GM23338 (cell line): ENCODE data around the gene EIF2A.

Experiments
- CREB1 ChIP-seq: fragments of 250-450 bp; sonication (Bioruptor Pico); IDR thresholded peaks from 2 replicates; pipeline ENCODE4 v1.5.0; 2020; ENCODE audit warnings: low read depth, mild to moderate bottlenecking, moderate library complexity
- EZH2phosphoT487 ChIP-seq: fragments of 200-600 bp; sonication (generic); IDR thresholded peaks from one replicate; pipeline ENCODE4 v1.8.1; 2018; ENCODE audit warnings: antibody characterized with exemption; ENCODE audit not compliant: unreplicated experiment
- POLR2AphosphoS5 ChIP-seq: IDR thresholded peaks from 2 replicates; pipeline ENCODE4 v1.6.1; 2016; ENCODE audit warnings: antibody characterized with exemption, low read depth
- STAT1 ChIP-seq: IDR thresholded peaks from one replicate; pipeline ENCODE4 v1.6.1; 2016; ENCODE audit warnings: antibody characterized with exemption; ENCODE audit not compliant: unreplicated experiment
- TF ChIP-seq, protein P1 (sequence below), 2 experiments: fragments of 200-600 bp in 1 of 2; sonication (generic) in 1 of 2; conservative IDR thresholded peaks; 2 replicates each; pipeline versions ENCODE4 v1.5.1 to v1.6.1; 2016 to 2017; ENCODE audit warnings: antibody characterized with exemption in 2 of 2, low read depth in 2 of 2, mild to moderate bottlenecking in 2 of 2, moderate library complexity in 1 of 2
- TF ChIP-seq, protein P2 (sequence below): IDR thresholded peaks from one replicate; pipeline ENCODE4 v1.6.1; 2018; ENCODE audit warnings: antibody characterized with exemption; ENCODE audit not compliant: unreplicated experiment

DNA sequence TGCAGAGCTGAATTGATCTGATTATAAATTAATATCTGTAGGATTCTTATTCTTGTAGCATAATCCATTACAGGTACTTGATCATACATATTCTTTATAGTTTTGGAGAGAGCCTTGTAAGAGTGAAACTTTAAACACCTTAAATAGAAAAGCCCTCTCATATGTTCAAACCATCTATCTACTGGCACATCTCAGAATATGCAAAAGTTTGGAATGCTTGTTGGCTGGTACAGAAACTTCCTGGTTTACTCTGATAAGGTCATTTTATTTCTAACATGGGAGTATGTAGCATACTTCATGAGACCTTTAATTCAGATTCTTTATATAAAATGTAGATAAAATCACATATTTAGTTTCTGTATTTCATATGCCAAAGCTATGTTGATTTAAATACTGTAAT is 34.6 kb downstream of the EIF2A start:
- TF ChIP-seq, protein P1, sequence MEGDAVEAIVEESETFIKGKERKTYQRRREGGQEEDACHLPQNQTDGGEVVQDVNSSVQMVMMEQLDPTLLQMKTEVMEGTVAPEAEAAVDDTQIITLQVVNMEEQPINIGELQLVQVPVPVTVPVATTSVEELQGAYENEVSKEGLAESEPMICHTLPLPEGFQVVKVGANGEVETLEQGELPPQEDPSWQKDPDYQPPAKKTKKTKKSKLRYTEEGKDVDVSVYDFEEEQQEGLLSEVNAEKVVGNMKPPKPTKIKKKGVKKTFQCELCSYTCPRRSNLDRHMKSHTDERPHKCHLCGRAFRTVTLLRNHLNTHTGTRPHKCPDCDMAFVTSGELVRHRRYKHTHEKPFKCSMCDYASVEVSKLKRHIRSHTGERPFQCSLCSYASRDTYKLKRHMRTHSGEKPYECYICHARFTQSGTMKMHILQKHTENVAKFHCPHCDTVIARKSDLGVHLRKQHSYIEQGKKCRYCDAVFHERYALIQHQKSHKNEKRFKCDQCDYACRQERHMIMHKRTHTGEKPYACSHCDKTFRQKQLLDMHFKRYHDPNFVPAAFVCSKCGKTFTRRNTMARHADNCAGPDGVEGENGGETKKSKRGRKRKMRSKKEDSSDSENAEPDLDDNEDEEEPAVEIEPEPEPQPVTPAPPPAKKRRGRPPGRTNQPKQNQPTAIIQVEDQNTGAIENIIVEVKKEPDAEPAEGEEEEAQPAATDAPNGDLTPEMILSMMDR (conservative IDR thresholded peaks at IDR 0.05; ENCODE audit: low read depth in 2 of 2) = no peak
- TF ChIP-seq EZH2phosphoT487 (no peak), CREB1 (CRISPR knock-in tag) (no peak), STAT1 (no peak), POLR2AphosphoS5 (no peak)
- TF ChIP-seq, protein P2, sequence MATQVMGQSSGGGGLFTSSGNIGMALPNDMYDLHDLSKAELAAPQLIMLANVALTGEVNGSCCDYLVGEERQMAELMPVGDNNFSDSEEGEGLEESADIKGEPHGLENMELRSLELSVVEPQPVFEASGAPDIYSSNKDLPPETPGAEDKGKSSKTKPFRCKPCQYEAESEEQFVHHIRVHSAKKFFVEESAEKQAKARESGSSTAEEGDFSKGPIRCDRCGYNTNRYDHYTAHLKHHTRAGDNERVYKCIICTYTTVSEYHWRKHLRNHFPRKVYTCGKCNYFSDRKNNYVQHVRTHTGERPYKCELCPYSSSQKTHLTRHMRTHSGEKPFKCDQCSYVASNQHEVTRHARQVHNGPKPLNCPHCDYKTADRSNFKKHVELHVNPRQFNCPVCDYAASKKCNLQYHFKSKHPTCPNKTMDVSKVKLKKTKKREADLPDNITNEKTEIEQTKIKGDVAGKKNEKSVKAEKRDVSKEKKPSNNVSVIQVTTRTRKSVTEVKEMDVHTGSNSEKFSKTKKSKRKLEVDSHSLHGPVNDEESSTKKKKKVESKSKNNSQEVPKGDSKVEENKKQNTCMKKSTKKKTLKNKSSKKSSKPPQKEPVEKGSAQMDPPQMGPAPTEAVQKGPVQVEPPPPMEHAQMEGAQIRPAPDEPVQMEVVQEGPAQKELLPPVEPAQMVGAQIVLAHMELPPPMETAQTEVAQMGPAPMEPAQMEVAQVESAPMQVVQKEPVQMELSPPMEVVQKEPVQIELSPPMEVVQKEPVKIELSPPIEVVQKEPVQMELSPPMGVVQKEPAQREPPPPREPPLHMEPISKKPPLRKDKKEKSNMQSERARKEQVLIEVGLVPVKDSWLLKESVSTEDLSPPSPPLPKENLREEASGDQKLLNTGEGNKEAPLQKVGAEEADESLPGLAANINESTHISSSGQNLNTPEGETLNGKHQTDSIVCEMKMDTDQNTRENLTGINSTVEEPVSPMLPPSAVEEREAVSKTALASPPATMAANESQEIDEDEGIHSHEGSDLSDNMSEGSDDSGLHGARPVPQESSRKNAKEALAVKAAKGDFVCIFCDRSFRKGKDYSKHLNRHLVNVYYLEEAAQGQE = no peak
